Astrocyte (in vitro differentiated cells and primary cell): ENCODE results near the gene LDLRAD1. TPM values are rescaled to one million over a fixed set of nuclear protein-coding genes. Genes with fewer than 3 reads are reported as not detected.
"Not testable (repeated sequence)": the region's sequence is repeated elsewhere in the genome, so short reads cannot be mapped to it uniquely, and the experiment has no call there.

ENCODE experiments used
- DNase-seq: peaks from one replicate; pipeline ENCODE4 v3.0.0-alpha.2; 2010; ENCODE audit warnings: low read depth
- FAIRE-seq: peaks from 2 replicates; lab custom pipeline; 2011; peaks lifted over from hg19 to GRCh38; lab: Jason Lieb, UNC
- H2AFZ ChIP-seq: 2 replicates; pipeline ENCODE4 v1.6.0; 2012; ENCODE audit warnings: low read depth, low read length, inconsistent platforms
- H3K27ac ChIP-seq: 2 replicates; pipeline ENCODE4 v1.5.1; 2011; ENCODE audit warnings: low read depth, low read length, inconsistent platforms
- H3K27me3 ChIP-seq: 2 replicates; pipeline ENCODE4 v1.6.0; 2011; ENCODE audit warnings: low read length, inconsistent platforms; ENCODE audit not compliant: insufficient read depth
- H3K36me3 ChIP-seq: 2 replicates; pipeline ENCODE4 v1.5.1; 2011; ENCODE audit warnings: low read length, inconsistent platforms; ENCODE audit not compliant: insufficient read depth
- H3K4me1 ChIP-seq: 2 replicates; pipeline ENCODE4 v1.5.1; 2011; ENCODE audit warnings: low read length, inconsistent platforms; ENCODE audit not compliant: insufficient read depth
- H3K4me2 ChIP-seq: 2 replicates; pipeline ENCODE4 v1.6.0; 2012; ENCODE audit warnings: low read length, inconsistent platforms
- H3K4me3 ChIP-seq: 2 replicates; pipeline ENCODE4 v1.5.1; 2011; ENCODE audit warnings: low read depth, mild to moderate bottlenecking, low read length, inconsistent platforms; ENCODE audit not compliant: insufficient read depth
- H3K79me2 ChIP-seq: 2 replicates; pipeline ENCODE4 v1.6.0; 2012; ENCODE audit warnings: mild to moderate bottlenecking, low read length, inconsistent platforms; ENCODE audit not compliant: insufficient read depth
- H3K9ac ChIP-seq: 2 replicates; pipeline ENCODE4 v1.6.0; 2012; ENCODE audit warnings: mild to moderate bottlenecking, low read length, inconsistent platforms
- H3K9me3 ChIP-seq: 2 replicates; pipeline ENCODE4 v1.5.1; 2012; ENCODE audit warnings: low read depth, mild to moderate bottlenecking, low read length, inconsistent platforms; ENCODE audit not compliant: insufficient read depth
- H4K20me1 ChIP-seq: 2 replicates; pipeline ENCODE4 v1.6.0; 2012; ENCODE audit warnings: low read length, inconsistent platforms; ENCODE audit not compliant: insufficient read depth
- H3K27ac Mint-ChIP-seq: one replicate; pipeline ENCODE4 v1.8.0; 2021; ENCODE audit warnings: mild to moderate bottlenecking, mixed read lengths; ENCODE audit not compliant: unreplicated experiment
- H3K27me3 Mint-ChIP-seq: one replicate; pipeline ENCODE4 v1.8.0; 2021; ENCODE audit warnings: low read depth, mixed read lengths; ENCODE audit not compliant: unreplicated experiment
- H3K36me3 Mint-ChIP-seq: one replicate; pipeline ENCODE4 v1.8.0; 2021; ENCODE audit warnings: low read depth, mixed read lengths; ENCODE audit not compliant: unreplicated experiment
- H3K4me1 Mint-ChIP-seq: one replicate; pipeline ENCODE4 v1.8.0; 2021; ENCODE audit warnings: low read depth, mixed read lengths; ENCODE audit not compliant: unreplicated experiment
- H3K4me3 Mint-ChIP-seq: one replicate; pipeline ENCODE4 v1.8.0; 2021; ENCODE audit warnings: mild to moderate bottlenecking, moderate library complexity, mixed read lengths; ENCODE audit not compliant: unreplicated experiment
- H3K9me3 Mint-ChIP-seq: one replicate; pipeline ENCODE4 v1.8.0; 2021; ENCODE audit warnings: mild to moderate bottlenecking, mixed read lengths; ENCODE audit not compliant: unreplicated experiment
- CTCF ChIP-seq: IDR thresholded peaks from 2 replicates; pipeline ENCODE4 v1.5.1; 2011; ENCODE audit warnings: low read depth, mild to moderate bottlenecking, inconsistent platforms, low read length, moderate library complexity; ENCODE audit not compliant: insufficient read depth
- EZH2 ChIP-seq: IDR thresholded peaks from 2 replicates; pipeline ENCODE4 v1.6.1; 2012; ENCODE audit warnings: mild to moderate bottlenecking, low read length, inconsistent platforms; ENCODE audit not compliant: insufficient read depth
- total RNA-seq: library from RNA; stranded (reverse); gene quantifications from 2 replicates; pipeline ENCODE4 v1.2.1, GENCODE V29; 2021

The LDLRAD1 gene
- total RNA-seq, 1 donor from 2014 or later = not detected

DNA sequence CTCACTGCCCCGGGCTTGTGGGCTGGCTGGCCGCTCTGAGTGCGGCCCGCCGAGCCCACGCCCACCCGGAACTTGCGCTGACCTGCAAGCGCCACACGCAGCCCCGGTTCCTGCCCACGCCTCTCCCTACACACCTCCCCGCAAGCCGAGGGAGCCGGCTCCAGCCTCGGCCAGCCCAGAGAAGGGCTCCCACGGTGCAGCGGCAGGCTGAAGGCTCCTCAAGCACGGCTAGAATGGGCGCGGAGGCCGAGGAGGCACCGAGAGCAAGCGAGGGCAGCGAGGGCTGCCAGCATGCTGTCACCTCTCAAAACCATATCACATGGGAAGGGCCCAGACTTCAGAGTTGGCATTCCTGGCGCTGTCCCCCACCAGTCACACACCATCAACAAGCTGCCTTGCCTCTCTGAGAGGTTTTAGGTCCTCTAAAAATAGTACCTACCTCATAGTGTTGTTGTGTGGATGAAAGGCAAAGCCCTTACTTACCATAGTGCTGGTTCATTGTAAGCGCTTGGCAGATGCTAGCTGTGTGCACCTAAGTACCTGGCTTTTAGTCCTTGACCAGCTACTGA is 13.4 kb downstream of the LDLRAD1 start:
- Histone ChIP-seq H3K36me3 (no peaks in the 10 kb centered on the region), H4K20me1 (no peaks in the 10 kb centered on the region), H3K9ac (no peak overlapping the region), H2AFZ (no peak overlapping the region), H3K4me3 (no peak overlapping the region), H3K9me3 (no peaks in the 10 kb centered on the region), H3K4me1 (no peaks in the 10 kb centered on the region), H3K27me3 (peaks cover 19% of the 10 kb centered on the region), H3K27ac (no peak overlapping the region), H3K4me2 (no peak overlapping the region), H3K79me2 (no peaks in the 10 kb centered on the region)
- FAIRE-seq (no peak), DNase-seq (no peak)
- peaks cover 40% of the 10 kb centered on the region for H3K27me3 Mint-ChIP-seq
- TF ChIP-seq CTCF = no peak
- no peak for TF ChIP-seq EZH2
- H3K27ac Mint-ChIP-seq = no peak overlapping the region
- H3K36me3 Mint-ChIP-seq = no peaks in the 10 kb centered on the region
- H3K9me3 Mint-ChIP-seq = peaks cover 3% of the 10 kb centered on the region
- H3K4me3 Mint-ChIP-seq = no peak overlapping the region
- no peaks in the 10 kb centered on the region for H3K4me1 Mint-ChIP-seq

GRCh38 chr1:54003750-54004480 is 14.1 kb downstream of the LDLRAD1 start:
- not testable (repeated sequence) for H3K36me3 ChIP-seq, H3K79me2 ChIP-seq, H3K4me2 ChIP-seq, H3K4me3 ChIP-seq, H3K27ac Mint-ChIP-seq, H3K4me1 Mint-ChIP-seq, H3K4me3 Mint-ChIP-seq, H3K9me3 ChIP-seq, H4K20me1 ChIP-seq, DNase-seq, FAIRE-seq, H3K36me3 Mint-ChIP-seq, H3K9ac ChIP-seq, H3K27ac ChIP-seq, H2AFZ ChIP-seq, H3K9me3 Mint-ChIP-seq, H3K4me1 ChIP-seq
- H3K27me3 Mint-ChIP-seq = peaks cover 37% of the 10 kb centered on the region
- peaks cover 17% of the 10 kb centered on the region for H3K27me3 ChIP-seq

GRCh38 chr1:54003249-54003646 is 14.7 kb downstream of the LDLRAD1 start:
- H3K4me3 Mint-ChIP-seq = no peak overlapping the region
- no peak for FAIRE-seq

More at GRCh38 chr1:54003249-54003646, 14.7 kb downstream of the LDLRAD1 start:
- no peaks in the 10 kb centered on the region for H3K9me3 ChIP-seq
- H3K9ac ChIP-seq = no peak overlapping the region
- H3K79me2 ChIP-seq = no peaks in the 10 kb centered on the region
- no peaks in the 10 kb centered on the region for H3K4me1 ChIP-seq
- Mint-ChIP-seq H3K9me3 (peaks cover 3% of the 10 kb centered on the region), H3K4me1 (no peaks in the 10 kb centered on the region), H3K27ac (no peak overlapping the region), H3K36me3 (no peaks in the 10 kb centered on the region), H3K27me3 (peaks cover 30% of the 10 kb centered on the region)
- peaks cover 13% of the 10 kb centered on the region for H3K27me3 ChIP-seq
- H3K4me2 ChIP-seq = no peak overlapping the region
- no peaks in the 10 kb centered on the region for H3K36me3 ChIP-seq
- no peak overlapping the region for H2AFZ ChIP-seq
- DNase-seq = no peak
- H3K4me3 ChIP-seq = no peak overlapping the region
- H4K20me1 ChIP-seq = no peaks in the 10 kb centered on the region
- no peak overlapping the region for H3K27ac ChIP-seq
- no peak for TF ChIP-seq EZH2
- no peak for TF ChIP-seq CTCF
